HG02852 (cell line): ENCODE data around the gene USP15.
"Not testable (repeated sequence)": the region's sequence is repeated elsewhere in the genome, so short reads cannot be mapped to it uniquely, and the experiment has no call there.

ENCODE experiments used
- ATAC-seq: cut with Tn5 transposase; IDR thresholded peaks from one replicate; pipeline ENCODE4 v1.9.1; 2021; ENCODE audit warnings: mild to moderate bottlenecking, moderate library complexity; ENCODE audit not compliant: unreplicated experiment

USP15 gene

GRCh38 chr12:62365846-62366245 lies 105.6 kb downstream of the USP15 start:
- not testable (repeated sequence) for ATAC-seq

GRCh38 chr12:62368430-62369223 lies 108.4 kb downstream of the USP15 start:
- ATAC-seq: not testable (repeated sequence)

- no peak for ATAC-seq
These were observed 110.0 kb downstream of the USP15 start for GRCh38 chr12:62370189-62370588.

- ATAC-seq: no peak
These were observed 111.5 kb downstream of the USP15 start for GRCh38 chr12:62371661-62372060.

GRCh38 chr12:62372134-62372533 lies 111.9 kb downstream of the USP15 start:
- no peak for ATAC-seq

GRCh38 chr12:62372825-62373224 lies 112.6 kb downstream of the USP15 start:
- ATAC-seq: no peak

- ATAC-seq: no peak
These were observed 115.4 kb downstream of the USP15 start for GRCh38 chr12:62375603-62376002.

- no peak for ATAC-seq
These were observed 119.0 kb downstream of the USP15 start for GRCh38 chr12:62379026-62379722.

- ATAC-seq: no peak
These were observed 119.5 kb downstream of the USP15 start for GRCh38 chr12:62379723-62380045.

GRCh38 chr12:62382526-62382925 lies 122.3 kb downstream of the USP15 start:
- no peak for ATAC-seq

GRCh38 chr12:62396750-62397149 lies 136.5 kb downstream of the USP15 start:
- ATAC-seq: no peak

GRCh38 chr12:62400135-62400534 lies 139.9 kb downstream of the USP15 start:
- no peak for ATAC-seq

- no peak for ATAC-seq
These were observed 141.4 kb downstream of the USP15 start for GRCh38 chr12:62401631-62402030.

- no peak for ATAC-seq
These were observed 142.8 kb downstream of the USP15 start for GRCh38 chr12:62403031-62403430.

GRCh38 chr12:62407587-62407986 lies 147.4 kb downstream of the USP15 start:
- ATAC-seq: no peak

GRCh38 chr12:62409068-62409467 lies 148.9 kb downstream of the USP15 start:
- no peak for ATAC-seq

GRCh38 chr12:62414180-62414579 lies 154.0 kb downstream of the USP15 start:
- ATAC-seq: no peak

- no peak for ATAC-seq
These were observed 165.9 kb downstream of the USP15 start for GRCh38 chr12:62426089-62426488.

GRCh38 chr12:62429457-62429856 lies 169.3 kb downstream of the USP15 start:
- ATAC-seq: no peak

- no peak for ATAC-seq
These were observed 174.5 kb downstream of the USP15 start for GRCh38 chr12:62434494-62435302.

GRCh38 chr12:62435303-62436163 lies 175.3 kb downstream of the USP15 start:
- ATAC-seq: peak; percentile 82
